DOHH2 (cell line): ENCODE measurements around the gene IFI35.

Experiments used
- H3F3A ChIP-seq: fragments of 200-600 bp; sonication (generic), shearing (Covaris generic); 2 replicates; pipeline ENCODE4 v1.6.0; 2016; ENCODE audit warnings: antibody characterized with exemption, mild to moderate bottlenecking; ENCODE audit not compliant: control insufficient read depth, insufficient read depth
- H3K27ac ChIP-seq: fragments of 200-600 bp; sonication (generic); 2 replicates; pipeline ENCODE4 v1.5.1; 2014; ENCODE audit warnings: low read depth, mild to moderate bottlenecking, low read length, moderate library complexity
- H3K27me3 ChIP-seq: fragments of 200-600 bp; sonication (generic); 2 replicates; pipeline ENCODE4 v1.6.1; 2014; ENCODE audit warnings: mild to moderate bottlenecking, low read length, mixed read lengths; ENCODE audit not compliant: control insufficient read depth
- H3K36me3 ChIP-seq: fragments of 200-600 bp; sonication (generic); 2 replicates; pipeline ENCODE4 v1.6.1; 2014; ENCODE audit warnings: mild to moderate bottlenecking, low read length, moderate library complexity, mixed read lengths; ENCODE audit not compliant: control insufficient read depth
- H3K4me1 ChIP-seq: fragments of 200-600 bp; sonication (generic); 2 replicates; pipeline ENCODE4 v1.6.1; 2014; ENCODE audit warnings: mild to moderate bottlenecking, low read length, mixed read lengths; ENCODE audit not compliant: control insufficient read depth
- H3K4me2 ChIP-seq: fragments of 200-600 bp; sonication (generic); 2 replicates; pipeline ENCODE4 v1.6.0; 2014; ENCODE audit warnings: mild to moderate bottlenecking, low read length, moderate library complexity
- H3K4me3 ChIP-seq: fragments of 200-600 bp; sonication (generic); 2 replicates; pipeline ENCODE4 v1.5.1; 2014; ENCODE audit warnings: mild to moderate bottlenecking, low read length, mixed read lengths
- H3K79me2 ChIP-seq: fragments of 200-600 bp; sonication (generic); 2 replicates; pipeline ENCODE4 v1.6.1; 2014; ENCODE audit warnings: mild to moderate bottlenecking, low read length, mixed read lengths; ENCODE audit not compliant: control insufficient read depth
- H3K9me2 ChIP-seq: fragments of 200-600 bp; sonication (generic); replicated peaks from 2 replicates; pipeline ENCODE4 v1.6.1; 2014; ENCODE audit warnings: mild to moderate bottlenecking, low read length, mixed read lengths; ENCODE audit not compliant: control insufficient read depth
- H3K9me3 ChIP-seq: fragments of 200-600 bp; sonication (generic); 2 replicates; pipeline ENCODE4 v1.6.1; 2014; ENCODE audit warnings: antibody characterized with exemption, low read length, mixed read lengths; ENCODE audit not compliant: control insufficient read depth, insufficient read depth
- H4K20me1 ChIP-seq: fragments of 200-600 bp; sonication (generic); 2 replicates; pipeline ENCODE4 v1.6.0; 2014; ENCODE audit warnings: low read depth, mild to moderate bottlenecking, antibody characterized with exemption, low read length, moderate library complexity; ENCODE audit not compliant: control insufficient read depth, insufficient read depth
- CTCF ChIP-seq: fragments of 200-600 bp; sonication (generic); IDR thresholded peaks from one replicate; pipeline ENCODE4 v1.5.1; 2014; ENCODE audit warnings: antibody characterized with exemption, mild to moderate bottlenecking, low read depth, low read length; ENCODE audit not compliant: poor library complexity, severe bottlenecking
- EZH2phosphoT487 ChIP-seq: fragments of 200-600 bp; sonication (generic); IDR thresholded peaks from 2 replicates; pipeline ENCODE4 v1.6.1; 2017; ENCODE audit warnings: borderline replicate concordance, mild to moderate bottlenecking, antibody characterized with exemption, low read length, moderate library complexity, mixed read lengths

Gene IFI35

DNA sequence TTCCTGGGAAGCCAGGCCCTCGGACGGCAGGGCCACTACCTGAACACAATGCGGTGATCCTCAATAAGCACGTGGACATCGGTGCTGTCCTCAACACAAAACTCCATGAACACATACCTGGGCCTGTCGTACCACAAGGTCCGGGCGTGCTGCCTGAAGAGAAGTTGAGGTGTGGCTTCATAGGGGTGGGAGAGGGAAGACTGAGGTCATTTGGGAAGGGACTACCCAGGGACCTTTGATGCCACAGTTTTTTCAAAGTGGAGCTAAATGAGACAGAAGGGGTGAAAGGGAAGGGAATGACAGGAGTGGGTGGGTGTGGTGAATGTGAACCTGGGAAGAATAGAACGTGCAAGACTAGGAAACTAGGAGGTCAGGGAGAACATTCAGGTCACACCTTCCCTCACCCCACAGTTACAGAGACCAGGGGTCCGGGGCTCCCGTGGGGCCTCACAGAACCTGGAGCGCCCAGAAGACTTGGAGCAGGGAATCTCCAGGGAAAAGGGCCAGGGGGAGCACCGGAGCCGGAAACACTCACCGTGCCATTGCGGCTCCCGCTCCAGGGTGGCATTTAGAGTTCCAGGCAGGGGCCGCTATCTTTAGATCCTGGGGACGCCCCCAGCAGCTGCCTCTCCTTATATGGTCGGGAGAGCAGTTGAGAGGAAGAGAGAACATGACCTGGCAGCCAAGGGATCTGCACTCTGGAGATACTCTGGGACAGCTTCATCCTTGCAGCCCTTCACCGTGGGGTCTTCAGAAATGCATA lies 26.9 kb upstream of the IFI35 start, which contains the start of gene PTGES3L:
TSS of gene PTGES3L (minus strand) at position 570 of the 763 bp plus-strand sequence. CDS start at position 543, 27 bp downstream.
- Histone ChIP-seq H3K9me3 (no peaks in the 10 kb centered on the region), H4K20me1 (peaks cover 7% of the 10 kb centered on the region; the same call in 1 of the 2 replicates), H3K4me2 (peak within 1 kb of the TSS; percentile 97), H3K36me3 (peaks cover 29% of the 10 kb centered on the region), H3F3A (no peaks in the 10 kb centered on the region), H3K4me3 (peak within 1 kb of the TSS; percentile 100), H3K4me1 (peaks cover 38% of the 10 kb centered on the region), H3K79me2 (peaks cover 43% of the 10 kb centered on the region), H3K27me3 (peaks cover 3% of the 10 kb centered on the region), H3K9me2 (no peaks in the 10 kb centered on the region), H3K27ac (peak within 1 kb of the TSS; percentile 81)
- TF ChIP-seq CTCF (no peak), EZH2phosphoT487 (no peak)

- Histone ChIP-seq H3K79me2 (peaks cover 49% of the 10 kb centered on the region), H3K4me2 (peak within 1 kb of the TSS; percentile 97), H3K9me3 (no peaks in the 10 kb centered on the region), H3F3A (no peaks in the 10 kb centered on the region), H3K27ac (peak within 1 kb of the TSS; percentile 81), H3K4me3 (peak within 1 kb of the TSS; percentile 100), H3K27me3 (peaks cover 3% of the 10 kb centered on the region), H3K9me2 (no peaks in the 10 kb centered on the region), H3K4me1 (peaks cover 44% of the 10 kb centered on the region), H3K36me3 (peaks cover 34% of the 10 kb centered on the region), H4K20me1 (peaks cover 7% of the 10 kb centered on the region; the same call in 1 of the 2 replicates)
- TF ChIP-seq CTCF, result no peak
These were observed 26.3 kb upstream of the IFI35 start, which contains the start of gene RUNDC1 for GRCh38 chr17:42980274-42980765. Gene RUNDC1, plus strand, starts transcription at chr17:42980565. Its CDS starts 12 bp downstream, at chr17:42980577.

DNA sequence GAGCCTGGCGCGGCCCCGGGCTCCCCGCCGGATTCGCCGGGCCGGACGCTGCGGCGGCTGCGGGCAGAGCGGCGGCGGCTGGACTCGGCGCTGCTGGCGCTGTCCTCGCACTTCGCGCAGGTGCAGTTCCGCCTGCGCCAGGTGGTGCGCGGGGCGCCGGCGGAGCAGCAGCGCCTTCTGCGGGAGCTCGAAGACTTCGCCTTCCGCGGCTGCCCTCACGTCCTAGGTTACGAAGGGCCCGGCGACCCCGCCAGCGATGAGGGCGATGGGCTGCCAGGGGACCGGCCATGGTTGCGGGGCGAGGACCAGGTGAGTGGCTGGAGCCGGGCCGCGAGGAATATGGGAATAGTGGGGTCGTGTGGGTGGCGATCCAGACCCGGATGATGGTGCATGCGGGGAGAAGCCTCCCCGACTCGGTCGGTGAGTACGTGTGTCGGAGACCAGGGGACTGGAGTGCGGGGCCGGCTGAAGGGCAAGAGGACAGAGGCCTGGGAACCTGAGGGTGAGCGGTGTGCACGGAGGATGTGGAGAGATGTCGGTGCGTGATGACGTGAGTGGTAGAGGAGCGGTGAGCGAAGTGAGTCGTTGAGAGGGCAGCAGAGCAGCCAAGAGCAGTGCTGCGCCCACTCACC lies 25.7 kb upstream of the IFI35 start:
- Histone ChIP-seq H3K9me2 (no peaks in the 10 kb centered on the region), H3K79me2 (peaks cover 54% of the 10 kb centered on the region), H4K20me1 (peaks cover 7% of the 10 kb centered on the region; the same call in 1 of the 2 replicates), H3K4me1 (peaks cover 50% of the 10 kb centered on the region), H3K9me3 (no peaks in the 10 kb centered on the region), H3K36me3 (peaks cover 39% of the 10 kb centered on the region), H3K27ac (peak overlapping the region; percentile 81), H3K4me3 (peak overlapping the region; percentile 100), H3K4me2 (peak overlapping the region; percentile 97), H3K27me3 (peaks cover 3% of the 10 kb centered on the region), H3F3A (no peaks in the 10 kb centered on the region)
- peak; percentile 53 for TF ChIP-seq CTCF
- TF ChIP-seq EZH2phosphoT487, result no peak
